ENCODE measurements around the gene ACAN. TPM values are rescaled to one million over a fixed set of nuclear protein-coding genes. Genes with fewer than 3 reads are reported as not detected.

The ACAN gene
- total and polyA plus RNA-seq, 8 donors: 0.52 to 1.4 (median 0.91) TPM

DNA sequence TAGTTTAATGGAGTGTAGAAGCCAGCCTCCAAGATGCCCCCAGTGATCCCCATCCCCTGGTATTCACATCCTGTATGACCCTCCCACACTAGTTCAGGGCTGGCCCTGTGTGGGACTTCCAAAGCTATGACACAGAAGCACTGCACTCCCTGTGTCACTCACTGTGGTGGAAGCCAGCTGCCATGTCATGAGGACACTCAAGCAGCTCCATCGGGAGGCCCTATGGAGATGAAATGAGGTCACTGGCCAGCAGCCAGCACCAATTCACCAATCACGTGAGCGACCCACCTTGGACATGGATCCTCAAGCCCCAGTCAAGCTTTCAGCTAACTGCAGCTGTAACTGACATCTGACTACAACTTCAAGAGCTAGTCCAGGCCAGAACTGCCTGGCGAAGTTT lies 3.9 kb upstream of the ACAN start:
- Histone ChIP-seq H3K4me3 (no peak overlapping the region), H3K9me3 (no peaks in the 10 kb centered on the region), H3K27me3 (peaks cover 26 to 98% of the 10 kb centered on the region in 2 donors), H3K36me3 (no peaks in the 10 kb centered on the region), H3K4me1 (peaks cover 0 to 2% of the 10 kb centered on the region in 2 donors), H3K27ac (no peak overlapping the region)
- intact Hi-C loops (cut with DNase I): no loop called here
- no peak for ATAC-seq
- DNase-seq: no peak
- TF ChIP-seq, protein P1, sequence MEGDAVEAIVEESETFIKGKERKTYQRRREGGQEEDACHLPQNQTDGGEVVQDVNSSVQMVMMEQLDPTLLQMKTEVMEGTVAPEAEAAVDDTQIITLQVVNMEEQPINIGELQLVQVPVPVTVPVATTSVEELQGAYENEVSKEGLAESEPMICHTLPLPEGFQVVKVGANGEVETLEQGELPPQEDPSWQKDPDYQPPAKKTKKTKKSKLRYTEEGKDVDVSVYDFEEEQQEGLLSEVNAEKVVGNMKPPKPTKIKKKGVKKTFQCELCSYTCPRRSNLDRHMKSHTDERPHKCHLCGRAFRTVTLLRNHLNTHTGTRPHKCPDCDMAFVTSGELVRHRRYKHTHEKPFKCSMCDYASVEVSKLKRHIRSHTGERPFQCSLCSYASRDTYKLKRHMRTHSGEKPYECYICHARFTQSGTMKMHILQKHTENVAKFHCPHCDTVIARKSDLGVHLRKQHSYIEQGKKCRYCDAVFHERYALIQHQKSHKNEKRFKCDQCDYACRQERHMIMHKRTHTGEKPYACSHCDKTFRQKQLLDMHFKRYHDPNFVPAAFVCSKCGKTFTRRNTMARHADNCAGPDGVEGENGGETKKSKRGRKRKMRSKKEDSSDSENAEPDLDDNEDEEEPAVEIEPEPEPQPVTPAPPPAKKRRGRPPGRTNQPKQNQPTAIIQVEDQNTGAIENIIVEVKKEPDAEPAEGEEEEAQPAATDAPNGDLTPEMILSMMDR (IDR thresholded peaks at IDR 0.05): no peak

DNA sequence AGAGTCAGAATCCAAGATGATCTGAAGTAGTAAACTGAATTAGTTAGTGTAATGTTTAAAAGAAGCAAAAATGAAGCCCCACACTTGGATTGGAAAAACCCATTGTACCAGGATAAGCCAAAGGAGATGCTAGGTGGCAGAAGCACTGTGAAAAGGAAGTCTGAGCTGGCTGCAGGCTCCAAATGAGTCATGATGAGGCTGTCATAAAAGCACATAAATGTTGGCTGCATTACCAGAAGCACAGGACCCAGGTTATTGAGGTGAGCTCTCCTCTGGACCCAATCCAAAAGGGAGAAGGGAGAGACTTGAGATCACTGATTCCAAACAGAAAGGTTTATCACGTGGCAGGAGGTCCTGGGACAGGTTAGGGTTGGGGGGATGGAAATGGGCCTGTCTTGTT lies 3.2 kb upstream of the ACAN start:
- H3K36me3 ChIP-seq: no peaks in the 10 kb centered on the region
- H3K4me1 ChIP-seq: peaks cover 0 to 2% of the 10 kb centered on the region in 2 donors
- TF ChIP-seq, protein P1 (IDR thresholded peaks at IDR 0.05): no peak
- intact Hi-C loops (cut with DNase I): no loop called here
- peaks cover 29 to 99% of the 10 kb centered on the region in 2 donors for H3K27me3 ChIP-seq
- H3K27ac ChIP-seq: no peak overlapping the region
- ATAC-seq (no peak), DNase-seq (no peak)
- no peak overlapping the region for H3K4me3 ChIP-seq
- no peaks in the 10 kb centered on the region for H3K9me3 ChIP-seq

DNA sequence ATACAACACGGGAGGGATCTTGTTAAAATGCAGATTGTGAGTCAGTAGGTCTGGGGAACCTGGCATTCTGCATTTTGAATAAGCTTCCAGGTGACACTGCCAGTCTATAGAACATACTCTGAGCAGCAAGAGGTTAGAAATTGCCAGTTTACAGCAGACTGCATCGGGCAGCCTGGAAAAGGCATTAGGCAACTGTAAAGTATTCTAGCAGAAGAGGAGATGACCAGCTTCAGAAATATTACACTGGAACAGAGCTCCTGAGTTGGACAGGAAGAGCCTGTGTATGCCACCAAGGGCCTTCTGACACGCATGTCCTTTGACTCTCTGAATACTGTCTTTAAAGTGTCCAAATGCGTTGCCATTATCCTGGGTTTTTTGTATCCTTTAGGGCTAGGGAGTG lies 2.5 kb upstream of the ACAN start:
- H3K27me3 ChIP-seq: peaks cover 29 to 99% of the 10 kb centered on the region in 2 donors
- TF ChIP-seq, protein P1 (IDR thresholded peaks at IDR 0.05): no peak
- H3K36me3 ChIP-seq: no peaks in the 10 kb centered on the region
- H3K4me3 ChIP-seq: no peak overlapping the region
- no peak for ATAC-seq
- no peak for DNase-seq
- no peaks in the 10 kb centered on the region for H3K9me3 ChIP-seq
- intact Hi-C loops (cut with DNase I): no loop called here
- H3K4me1 ChIP-seq: peaks cover 0 to 2% of the 10 kb centered on the region in 2 donors
- H3K27ac ChIP-seq: no peak overlapping the region

DNA sequence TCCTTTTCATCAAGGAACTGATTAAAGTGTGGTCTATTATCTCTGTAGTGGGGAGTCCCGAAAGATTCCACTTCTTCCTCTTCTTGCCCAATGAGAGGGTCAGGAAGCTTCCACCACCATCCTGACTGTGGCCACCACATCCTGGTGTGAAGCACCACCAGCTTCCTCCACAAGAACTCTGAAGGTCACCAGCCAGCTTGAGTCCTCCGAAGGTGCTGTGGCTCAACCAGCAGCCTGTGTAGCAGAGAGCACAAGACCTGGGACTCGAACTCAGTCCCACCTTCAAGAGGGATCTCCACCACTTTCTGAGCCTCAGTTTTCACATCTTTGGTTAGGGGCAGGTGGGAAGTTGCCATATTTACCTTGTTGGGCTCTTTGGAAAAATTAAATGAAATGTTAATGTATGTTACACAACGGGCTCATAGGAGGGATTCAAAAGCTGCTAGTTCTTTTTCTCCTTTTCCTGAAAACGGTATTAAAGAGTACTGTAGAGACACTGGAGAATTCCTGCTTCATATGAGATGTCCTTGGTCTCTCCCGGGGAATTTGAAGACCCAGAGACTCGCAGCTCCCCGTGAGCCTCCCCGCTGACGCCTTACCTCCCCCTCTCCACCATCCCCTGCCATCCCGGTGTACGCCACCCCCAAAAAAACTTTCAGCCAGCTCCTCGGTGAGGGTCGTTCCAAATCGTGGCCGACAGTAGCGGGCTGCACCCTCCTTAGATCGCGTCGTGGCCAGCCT lies 816 bp upstream of the ACAN start:
- DNase-seq: no peak
- ATAC-seq: no peak
- H3K27me3 ChIP-seq: peaks cover 29 to 100% of the 10 kb centered on the region in 2 donors
- intact Hi-C loops (cut with DNase I): no loop called here
- no peaks in the 10 kb centered on the region for H3K9me3 ChIP-seq
- H3K36me3 ChIP-seq: no peaks in the 10 kb centered on the region
- TF ChIP-seq, protein P1 (IDR thresholded peaks at IDR 0.05): no peak
- no peak overlapping the region for H3K27ac ChIP-seq
- H3K4me1 ChIP-seq: peaks cover 0 to 2% of the 10 kb centered on the region in 2 donors
- no peak overlapping the region for H3K4me3 ChIP-seq

DNA sequence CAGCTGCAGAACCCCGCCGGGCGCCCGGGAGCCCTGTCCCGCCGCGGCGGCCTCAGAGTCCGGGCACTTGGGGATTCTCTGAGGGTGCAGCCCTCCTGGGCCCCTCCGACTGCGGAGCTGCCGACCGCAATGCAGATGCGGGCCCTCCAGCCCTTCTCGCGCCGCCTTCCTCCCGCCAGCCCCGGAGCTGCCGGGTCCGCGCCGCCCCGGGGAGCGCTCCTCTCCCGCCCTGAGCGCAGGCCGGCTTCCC lies 320 bp upstream of the ACAN start:
- no peak for DNase-seq
- Histone ChIP-seq H3K4me1 (peaks cover 0 to 2% of the 10 kb centered on the region in 2 donors), H3K27me3 (peaks cover 29 to 97% of the 10 kb centered on the region in 2 donors), H3K27ac (no peak overlapping the region), H3K9me3 (no peaks in the 10 kb centered on the region), H3K4me3 (no peak overlapping the region), H3K36me3 (no peaks in the 10 kb centered on the region)
- no peak for ATAC-seq
- TF ChIP-seq, protein P1 (IDR thresholded peaks at IDR 0.05): no peak
- intact Hi-C loops (cut with DNase I): no loop called here

Data from left lung (tissue), 10 donors.